ENCODE results near the gene STEEP1.
"Not testable (repeated sequence)": the region's sequence is repeated elsewhere in the genome, so short reads cannot be mapped to it uniquely, and the experiment has no call there.

The STEEP1 gene

GRCh38 chrX:119503484-119503861 is 61.7 kb downstream of the STEEP1 start:
- no peak overlapping the region for H3K4me3 Mint-ChIP-seq
- no peaks in the 10 kb centered on the region for H3K36me3 Mint-ChIP-seq
- H3K27ac Mint-ChIP-seq: no peak overlapping the region
- no peaks in the 10 kb centered on the region for H3K27me3 Mint-ChIP-seq
- H3K9me3 Mint-ChIP-seq: no peaks in the 10 kb centered on the region
- H3K4me1 Mint-ChIP-seq: peaks cover 18% of the 10 kb centered on the region

GRCh38 chrX:119502727-119503483 is 62.3 kb downstream of the STEEP1 start:
- Mint-ChIP-seq H3K27ac (peak overlapping the region; percentile 89), H3K4me1 (peaks cover 18% of the 10 kb centered on the region), H3K4me3 (peak overlapping the region; percentile 15), H3K27me3 (no peaks in the 10 kb centered on the region), H3K9me3 (no peaks in the 10 kb centered on the region), H3K36me3 (no peaks in the 10 kb centered on the region)

GRCh38 chrX:119501511-119502148 is 63.6 kb downstream of the STEEP1 start:
- no peaks in the 10 kb centered on the region for H3K36me3 Mint-ChIP-seq
- no peak overlapping the region for H3K27ac Mint-ChIP-seq
- no peaks in the 10 kb centered on the region for H3K27me3 Mint-ChIP-seq
- H3K4me3 Mint-ChIP-seq: no peak overlapping the region
- H3K4me1 Mint-ChIP-seq: peaks cover 22% of the 10 kb centered on the region
- H3K9me3 Mint-ChIP-seq: no peaks in the 10 kb centered on the region

- Mint-ChIP-seq H3K27ac (no peak overlapping the region), H3K9me3 (no peaks in the 10 kb centered on the region), H3K36me3 (no peaks in the 10 kb centered on the region), H3K4me3 (no peak overlapping the region), H3K4me1 (peaks cover 31% of the 10 kb centered on the region), H3K27me3 (no peaks in the 10 kb centered on the region)
These were observed 65.0 kb downstream of the STEEP1 start for GRCh38 chrX:119500061-119500800.

- Mint-ChIP-seq H3K4me3 (no peak overlapping the region), H3K4me1 (peaks cover 21% of the 10 kb centered on the region), H3K36me3 (no peaks in the 10 kb centered on the region), H3K27me3 (no peaks in the 10 kb centered on the region), H3K9me3 (no peaks in the 10 kb centered on the region), H3K27ac (no peak overlapping the region)
These were observed 68.0 kb downstream of the STEEP1 start for GRCh38 chrX:119497185-119497584.

- Mint-ChIP-seq H3K9me3 (no peaks in the 10 kb centered on the region), H3K4me3 (no peak overlapping the region), H3K27me3 (no peaks in the 10 kb centered on the region), H3K4me1 (peaks cover 12% of the 10 kb centered on the region), H3K27ac (peak overlapping the region; percentile 31), H3K36me3 (no peaks in the 10 kb centered on the region)
These were observed 69.2 kb downstream of the STEEP1 start for GRCh38 chrX:119495734-119496726.

GRCh38 chrX:119493851-119494495 is 71.2 kb downstream of the STEEP1 start:
- not testable (repeated sequence) for H3K9me3 Mint-ChIP-seq, H3K36me3 Mint-ChIP-seq, H3K27ac Mint-ChIP-seq, H3K4me3 Mint-ChIP-seq, H3K27me3 Mint-ChIP-seq
- peaks cover 12% of the 10 kb centered on the region for H3K4me1 Mint-ChIP-seq

GRCh38 chrX:119492463-119492862 is 72.7 kb downstream of the STEEP1 start:
- H3K27ac Mint-ChIP-seq: no peak overlapping the region
- H3K4me1 Mint-ChIP-seq: peaks cover 12% of the 10 kb centered on the region
- H3K27me3 Mint-ChIP-seq: no peaks in the 10 kb centered on the region
- H3K36me3 Mint-ChIP-seq: no peaks in the 10 kb centered on the region
- no peak overlapping the region for H3K4me3 Mint-ChIP-seq
- no peaks in the 10 kb centered on the region for H3K9me3 Mint-ChIP-seq

GRCh38 chrX:119489212-119490074 is 75.8 kb downstream of the STEEP1 start:
- Mint-ChIP-seq H3K9me3 (no peaks in the 10 kb centered on the region), H3K4me3 (no peak overlapping the region), H3K27me3 (no peaks in the 10 kb centered on the region), H3K4me1 (no peaks in the 10 kb centered on the region), H3K36me3 (no peaks in the 10 kb centered on the region), H3K27ac (no peak overlapping the region)

- no peak overlapping the region for H3K4me3 Mint-ChIP-seq
These were observed 76.5 kb downstream of the STEEP1 start for GRCh38 chrX:119488749-119489148.

More at GRCh38 chrX:119488749-119489148, 76.5 kb downstream of the STEEP1 start:
- Mint-ChIP-seq H3K9me3 (no peaks in the 10 kb centered on the region), H3K4me1 (no peaks in the 10 kb centered on the region), H3K27ac (no peak overlapping the region), H3K36me3 (no peaks in the 10 kb centered on the region), H3K27me3 (no peaks in the 10 kb centered on the region)

All from activated naive CD4-positive, alpha-beta T cell treated with anti-CD3 and anti-CD28 coated beads, Interleukin-2, amount 50 U/mL, for 24 hours (primary cell).